Sciatic nerve (tissue), 2 donors: Measurements from ENCODE around the gene ERO1B. TPM values are rescaled to one million over a fixed set of nuclear protein-coding genes. Genes with fewer than 3 reads are reported as not detected.

Experiments
- ATAC-seq: fragments of 200-7000 bp; cut with Tn5 transposase; one replicate; pipeline ENCODE4 v1.9.1; 2020; ENCODE audit warnings: mild to moderate bottlenecking, moderate library complexity
- DNase-seq: peaks from one replicate; pipeline ENCODE4 v3.0.0-alpha.2; 2020; ENCODE audit warnings: low spot score
- intact Hi-C: fragments of 100-400 bp; cut with DNase I; formaldehyde crosslinking; loops from one replicate; pipeline ENCODE4 v1.14.2; 2022
- total RNA-seq: library from RNA; stranded (reverse); fragmentation: NEBNext Ultra II Directional; extraction: Animal tissue kit (Norgen Biotek cat#: 25700); gene quantifications from one replicate; pipeline ENCODE4 v1.2.1, GENCODE V29; 2021
- donor health status: DM: no; HTN: no; CAD: no.
- donor health status: DM: no; HTN: no; CAD: no.

ERO1B gene
- total RNA-seq, 1 donor from 2014 or later = 10.6 TPM

- intact Hi-C loops = no loop called here
Observed at GRCh38 chr1:236261033-236261432, 20.7 kb downstream of the ERO1B start.

GRCh38 chr1:236259043-236259442 is 22.7 kb downstream of the ERO1B start:
- DNase-seq (no peak), ATAC-seq (no peak)
- intact Hi-C loops = loop anchor here (5.0 kb wide), 1 partner anchor 1443 kb away; no protein-coding TSS in a partner anchor

More at GRCh38 chr1:236261033-236261432, 20.7 kb downstream of the ERO1B start:
- DNase-seq (no peak), ATAC-seq (no peak)

- intact Hi-C loops = loop anchor here (5.0 kb wide), 1 partner anchor 1444 kb away; no protein-coding TSS in a partner anchor
- no peak for ATAC-seq
- no peak for DNase-seq
Observed at GRCh38 chr1:236258114-236258622, 23.6 kb downstream of the ERO1B start.

- DNase-seq (no peak), ATAC-seq (no peak)
- intact Hi-C loops = loop anchor here (5.0 kb wide), 1 partner anchor 1445 kb away; no protein-coding TSS in a partner anchor
Observed at GRCh38 chr1:236257216-236257615, 24.5 kb downstream of the ERO1B start.

GRCh38 chr1:236253918-236254637 is 27.7 kb downstream of the ERO1B start:
- ATAC-seq (no peak), DNase-seq (no peak)
- intact Hi-C loops = no loop called here

GRCh38 chr1:236253119-236253518 is 28.6 kb downstream of the ERO1B start:
- intact Hi-C loops = no loop called here
- DNase-seq (no peak), ATAC-seq (no peak)

- DNase-seq (no peak), ATAC-seq (no peak)
- intact Hi-C loops = no loop called here
Observed at GRCh38 chr1:236251587-236251986, 30.2 kb downstream of the ERO1B start.

- intact Hi-C loops = loop anchor here (2.0 kb wide), 1 partner anchor 74 kb away; no protein-coding TSS in a partner anchor
- DNase-seq (no peak), ATAC-seq (no peak)
Observed at GRCh38 chr1:236247286-236247685, 34.5 kb downstream of the ERO1B start.

GRCh38 chr1:236242568-236242967 is 39.2 kb downstream of the ERO1B start:
- DNase-seq = no peak
- intact Hi-C loops = no loop called here
- ATAC-seq = no peak

- ATAC-seq = no peak
- intact Hi-C loops = no loop called here
- DNase-seq = no peak
Observed at GRCh38 chr1:236240675-236241074, 41.1 kb downstream of the ERO1B start.

GRCh38 chr1:236239092-236239585 is 42.6 kb downstream of the ERO1B start:
- intact Hi-C loops = no loop called here
- ATAC-seq (no peak), DNase-seq (no peak)

- DNase-seq (no peak), ATAC-seq (no peak)
- intact Hi-C loops = no loop called here
Observed at GRCh38 chr1:236235116-236235515, 46.6 kb downstream of the ERO1B start.

- DNase-seq (no peak), ATAC-seq (no peak)
- intact Hi-C loops = no loop called here
Observed at GRCh38 chr1:236228411-236228810, 53.3 kb downstream of the ERO1B start.

- ATAC-seq (no peak), DNase-seq (no peak)
- intact Hi-C loops = no loop called here
Observed at GRCh38 chr1:236222632-236223031, 59.1 kb downstream of the ERO1B start.

- DNase-seq = no peak
- no peak for ATAC-seq
- intact Hi-C loops = no loop called here
Observed at GRCh38 chr1:236220473-236220872, 61.3 kb downstream of the ERO1B start.

GRCh38 chr1:236214761-236215160 is 67.0 kb downstream of the ERO1B start:
- intact Hi-C loops = no loop called here
- no peak for ATAC-seq

GRCh38 chr1:236213534-236213933 is 68.2 kb downstream of the ERO1B start:
- ATAC-seq = no peak
- no peak for DNase-seq
- intact Hi-C loops = no loop called here

More at GRCh38 chr1:236214761-236215160, 67.0 kb downstream of the ERO1B start:
- no peak for DNase-seq

GRCh38 chr1:236211815-236212214 is 69.9 kb downstream of the ERO1B start:
- ATAC-seq (no peak), DNase-seq (no peak)
- intact Hi-C loops = no loop called here

- intact Hi-C loops = no loop called here
- ATAC-seq = no peak
- no peak for DNase-seq
Observed at GRCh38 chr1:236209713-236210112, 72.0 kb downstream of the ERO1B start.

GRCh38 chr1:236209185-236209584 is 72.6 kb downstream of the ERO1B start:
- intact Hi-C loops = no loop called here
- DNase-seq (no peak), ATAC-seq (no peak)
